HEK293 (cell line): ENCODE measurements around the gene SMURF1.

Experiments used
- CTCF ChIA-PET: fragments of 350-600 bp; formaldehyde crosslinking; extraction: SDS; loops from one replicate; lab custom pipeline; 2021; ENCODE audit warnings: antibody characterized with exemption; lab: Yijun Ruan, JAX
- POLR2A ChIA-PET: fragments of 300-600 bp; formaldehyde crosslinking; extraction: SDS; loops from one replicate; lab custom pipeline; 2020; ENCODE audit warnings: antibody characterized with exemption, inconsistent platforms; lab: Yijun Ruan, JAX
- H3K27ac ChIP-seq: fragments of 200-500 bp; sonication (Bioruptor generic); 2 replicates; pipeline ENCODE4 v1.5.1; 2014; ENCODE audit warnings: low read depth, low read length, control low read depth, inconsistent platforms; ENCODE audit errors: extremely low read depth
- H3K36me3 ChIP-seq, 2 experiments: fragments of 200-500 bp in 1 of 2; sonication (Bioruptor generic) in 1 of 2; 1 replicate in 1 of 2; 2 replicates in 1 of 2; pipeline ENCODE4 v1.5.1; 2014 to 2017; ENCODE audit warnings: inconsistent platforms in 2 of 2, low read length in 2 of 2; ENCODE audit not compliant: control insufficient read depth in 2 of 2, insufficient read depth in 1 of 2
- H3K4me1 ChIP-seq: fragments of 200-500 bp; sonication (Bioruptor generic); 2 replicates; pipeline ENCODE4 v1.5.1; 2014; ENCODE audit warnings: mild to moderate bottlenecking, low read length, inconsistent platforms; ENCODE audit not compliant: control insufficient read depth, insufficient read depth
- H3K4me3 ChIP-seq: 2 replicates; pipeline ENCODE4 v1.5.1; 2011; ENCODE audit warnings: low read depth, mild to moderate bottlenecking, control low read depth, low read length, moderate library complexity
- H3K9me3 ChIP-seq: fragments of 200-500 bp; sonication (Bioruptor generic); 2 replicates; pipeline ENCODE4 v1.5.1; 2014; ENCODE audit warnings: low read depth, low read length, inconsistent platforms; ENCODE audit not compliant: control insufficient read depth, insufficient read depth
- GFI1B ChIP-seq: fragments of 450-650 bp; formaldehyde crosslinking; IDR thresholded peaks from 2 replicates; pipeline ENCODE4 v1.5.1; 2016; ENCODE audit warnings: missing biosample characterization, missing genetic modification characterization
- GLIS1 ChIP-seq: fragments of 450-650 bp; formaldehyde crosslinking; IDR thresholded peaks from 2 replicates; pipeline ENCODE4 v1.5.1; 2016; ENCODE audit warnings: missing biosample characterization, missing genetic modification characterization
- SALL2 ChIP-seq: fragments of 450-650 bp; formaldehyde crosslinking; IDR thresholded peaks from 2 replicates; pipeline ENCODE4 v1.5.0; 2017; ENCODE audit warnings: missing biosample characterization, mild to moderate bottlenecking, missing genetic modification characterization, borderline replicate concordance
- SETDB1 ChIP-seq: IDR thresholded peaks from one replicate; pipeline ENCODE4 v1.6.1; 2017; ENCODE audit warnings: mild to moderate bottlenecking, low read length, moderate library complexity, mixed read lengths; ENCODE audit not compliant: insufficient read length
- ZBTB7A ChIP-seq: fragments of 450-650 bp; formaldehyde crosslinking; IDR thresholded peaks from 2 replicates; pipeline ENCODE4 v1.5.1; 2016; ENCODE audit warnings: low read depth, missing biosample characterization, missing genetic modification characterization
- ZBTB8A ChIP-seq: fragments of 450-650 bp; formaldehyde crosslinking; IDR thresholded peaks from 2 replicates; pipeline ENCODE4 v1.5.1; 2016; ENCODE audit warnings: missing biosample characterization, missing genetic modification characterization
- ZFHX2 ChIP-seq: fragments of 450-650 bp; formaldehyde crosslinking; conservative IDR thresholded peaks from 2 replicates; pipeline ENCODE4 v1.5.1; 2016; ENCODE audit warnings: missing biosample characterization, missing genetic modification characterization
- ZFP41 ChIP-seq: fragments of 450-650 bp; formaldehyde crosslinking; IDR thresholded peaks from 2 replicates; pipeline ENCODE4 v1.5.1; 2016; ENCODE audit warnings: missing biosample characterization, missing genetic modification characterization, borderline replicate concordance
- ZNF121 ChIP-seq: fragments of 450-650 bp; formaldehyde crosslinking; IDR thresholded peaks from 2 replicates; pipeline ENCODE4 v1.5.1; 2016; ENCODE audit warnings: missing biosample characterization, missing genetic modification characterization
- ZNF274 ChIP-seq, 2 experiments: fragments of 200-500 bp in 1 of 2; fragments of 450-650 bp in 1 of 2; sonication (Bioruptor generic) in 1 of 2; formaldehyde crosslinking in 1 of 2; IDR thresholded peaks; 2 replicates each; pipeline versions ENCODE4 v1.5.1 to v1.6.1; 2014 to 2016; ENCODE audit warnings: borderline replicate concordance in 1 of 2, inconsistent platforms in 1 of 2, low read length in 1 of 2, missing biosample characterization in 1 of 2, missing genetic modification characterization in 1 of 2
- ZNF302 ChIP-seq: fragments of 450-650 bp; formaldehyde crosslinking; IDR thresholded peaks from 2 replicates; pipeline ENCODE4 v1.5.1; 2016; ENCODE audit warnings: missing biosample characterization, missing genetic modification characterization, low read depth
- ZNF658 ChIP-seq: fragments of 450-650 bp; formaldehyde crosslinking; IDR thresholded peaks from 2 replicates; pipeline ENCODE4; 2016; ENCODE audit warnings: missing biosample characterization, missing genetic modification characterization
- ZNF670 ChIP-seq: fragments of 450-650 bp; formaldehyde crosslinking; IDR thresholded peaks from 2 replicates; pipeline ENCODE4 v1.5.1; 2016; ENCODE audit warnings: missing biosample characterization, missing genetic modification characterization, low read depth
- TF ChIP-seq, protein P1 (sequence below): fragments of 450-650 bp; formaldehyde crosslinking; IDR thresholded peaks from 2 replicates; pipeline ENCODE4 v1.5.1; 2016; ENCODE audit warnings: missing biosample characterization, missing genetic modification characterization
- TF ChIP-seq, protein P2 (sequence below): fragments of 450-650 bp; formaldehyde crosslinking; IDR thresholded peaks from 2 replicates; pipeline ENCODE4 v1.5.1; 2016; ENCODE audit warnings: missing biosample characterization, missing genetic modification characterization, low read depth
- TF ChIP-seq, protein P3 (sequence below): fragments of 450-650 bp; formaldehyde crosslinking; IDR thresholded peaks from 2 replicates; pipeline ENCODE4 v1.5.1; 2017; ENCODE audit warnings: missing biosample characterization, missing genetic modification characterization

The SMURF1 gene

DNA sequence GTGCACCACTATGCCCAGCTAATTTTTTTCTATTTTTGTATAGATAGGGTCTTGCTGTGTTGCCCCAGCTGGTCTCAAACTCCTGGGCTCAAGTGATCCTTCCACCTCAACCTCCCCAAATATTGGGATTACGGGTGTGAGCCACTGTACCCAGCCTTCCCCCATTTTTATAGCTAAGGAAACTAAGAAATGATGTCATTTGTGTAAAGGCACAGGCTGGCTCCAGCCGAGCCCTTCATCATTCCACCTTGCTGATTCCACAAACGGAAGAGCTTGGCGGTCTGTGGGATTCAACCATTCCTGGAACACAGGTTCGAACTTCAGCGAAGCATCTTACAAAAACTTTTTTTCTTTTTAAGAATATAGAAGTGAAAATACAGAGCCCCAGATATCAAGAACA is 14.4 kb downstream of the SMURF1 start:
- Histone ChIP-seq H3K36me3 (no peaks in the 10 kb centered on the region), H3K4me1 (0 out of 2 replicates have a peak, but pooled peaks cover 9% of the 10 kb centered on the region), H3K27ac (no peak overlapping the region), H3K4me3 (no peak overlapping the region), H3K9me3 (no peaks in the 10 kb centered on the region)
- CTCF ChIA-PET = interaction anchor here (0.6 to 1.1 kb wide), 2 partner anchors 7 to 368 kb away, joined by 3 read pairs; no protein-coding TSS in a partner anchor
- POLR2A ChIA-PET = interaction anchor here (0.6 to 0.9 kb wide), 2 partner anchors 8 to 103 kb away, joined by 4 read pairs; no protein-coding TSS in a partner anchor
- TF ChIP-seq, protein P1, sequence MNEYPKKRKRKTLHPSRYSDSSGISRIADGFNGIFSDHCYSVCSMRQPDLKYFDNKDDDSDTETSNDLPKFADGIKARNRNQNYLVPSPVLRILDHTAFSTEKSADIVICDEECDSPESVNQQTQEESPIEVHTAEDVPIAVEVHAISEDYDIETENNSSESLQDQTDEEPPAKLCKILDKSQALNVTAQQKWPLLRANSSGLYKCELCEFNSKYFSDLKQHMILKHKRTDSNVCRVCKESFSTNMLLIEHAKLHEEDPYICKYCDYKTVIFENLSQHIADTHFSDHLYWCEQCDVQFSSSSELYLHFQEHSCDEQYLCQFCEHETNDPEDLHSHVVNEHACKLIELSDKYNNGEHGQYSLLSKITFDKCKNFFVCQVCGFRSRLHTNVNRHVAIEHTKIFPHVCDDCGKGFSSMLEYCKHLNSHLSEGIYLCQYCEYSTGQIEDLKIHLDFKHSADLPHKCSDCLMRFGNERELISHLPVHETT (tag by site-specific recombination) = no peak
- no peak for TF ChIP-seq ZBTB7A (tag by site-specific recombination)
- no peak for TF ChIP-seq ZNF274 (IDR thresholded peaks at IDR 0.05; ENCODE audit: low read length)
- no peak for TF ChIP-seq ZNF274 (tag by site-specific recombination; IDR thresholded peaks at IDR 0.05; ENCODE audit: borderline replicate concordance)
- no peak for TF ChIP-seq SETDB1
- no peak for TF ChIP-seq ZFP41 (tag by site-specific recombination)
- no peak for TF ChIP-seq SALL2
- TF ChIP-seq ZNF302 (tag by site-specific recombination) = no peak
- TF ChIP-seq ZNF658 (tag by site-specific recombination) = no peak
- TF ChIP-seq ZNF670 = no peak
- TF ChIP-seq, protein P2, sequence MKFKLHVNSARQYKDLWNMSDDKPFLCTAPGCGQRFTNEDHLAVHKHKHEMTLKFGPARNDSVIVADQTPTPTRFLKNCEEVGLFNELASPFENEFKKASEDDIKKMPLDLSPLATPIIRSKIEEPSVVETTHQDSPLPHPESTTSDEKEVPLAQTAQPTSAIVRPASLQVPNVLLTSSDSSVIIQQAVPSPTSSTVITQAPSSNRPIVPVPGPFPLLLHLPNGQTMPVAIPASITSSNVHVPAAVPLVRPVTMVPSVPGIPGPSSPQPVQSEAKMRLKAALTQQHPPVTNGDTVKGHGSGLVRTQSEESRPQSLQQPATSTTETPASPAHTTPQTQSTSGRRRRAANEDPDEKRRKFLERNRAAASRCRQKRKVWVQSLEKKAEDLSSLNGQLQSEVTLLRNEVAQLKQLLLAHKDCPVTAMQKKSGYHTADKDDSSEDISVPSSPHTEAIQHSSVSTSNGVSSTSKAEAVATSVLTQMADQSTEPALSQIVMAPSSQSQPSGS (tag by site-specific recombination) = peak; percentile 78
- no peak for TF ChIP-seq GFI1B
- TF ChIP-seq ZNF121 (tag by site-specific recombination) = 0 out of 2 replicates have a peak, but pooled peaks have one; percentile 66
- no peak for TF ChIP-seq ZBTB8A
- no peak for TF ChIP-seq ZFHX2

DNA sequence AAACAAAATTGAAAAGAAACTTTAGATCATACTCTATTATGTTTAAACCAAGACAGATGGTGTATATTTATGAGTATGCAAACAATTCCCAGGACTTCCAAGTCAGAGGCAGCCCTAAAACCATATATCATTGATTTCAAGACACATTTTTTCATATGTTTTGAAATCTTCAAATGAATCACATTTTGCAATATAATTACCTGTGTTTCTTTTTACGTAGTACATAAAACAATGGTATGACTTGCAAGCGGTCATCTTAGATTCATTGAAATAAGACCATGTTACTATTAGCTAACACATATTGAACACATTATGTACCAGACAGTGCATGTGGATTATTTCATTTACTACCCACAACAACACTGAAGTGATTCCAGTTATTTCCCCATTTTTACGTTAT is 14.9 kb downstream of the SMURF1 start:
- Histone ChIP-seq H3K9me3 (no peaks in the 10 kb centered on the region), H3K4me1 (0 out of 2 replicates have a peak, but pooled peaks cover 6% of the 10 kb centered on the region), H3K27ac (no peak overlapping the region), H3K36me3 (no peaks in the 10 kb centered on the region), H3K4me3 (no peak overlapping the region)
- TF ChIP-seq, protein P3, sequence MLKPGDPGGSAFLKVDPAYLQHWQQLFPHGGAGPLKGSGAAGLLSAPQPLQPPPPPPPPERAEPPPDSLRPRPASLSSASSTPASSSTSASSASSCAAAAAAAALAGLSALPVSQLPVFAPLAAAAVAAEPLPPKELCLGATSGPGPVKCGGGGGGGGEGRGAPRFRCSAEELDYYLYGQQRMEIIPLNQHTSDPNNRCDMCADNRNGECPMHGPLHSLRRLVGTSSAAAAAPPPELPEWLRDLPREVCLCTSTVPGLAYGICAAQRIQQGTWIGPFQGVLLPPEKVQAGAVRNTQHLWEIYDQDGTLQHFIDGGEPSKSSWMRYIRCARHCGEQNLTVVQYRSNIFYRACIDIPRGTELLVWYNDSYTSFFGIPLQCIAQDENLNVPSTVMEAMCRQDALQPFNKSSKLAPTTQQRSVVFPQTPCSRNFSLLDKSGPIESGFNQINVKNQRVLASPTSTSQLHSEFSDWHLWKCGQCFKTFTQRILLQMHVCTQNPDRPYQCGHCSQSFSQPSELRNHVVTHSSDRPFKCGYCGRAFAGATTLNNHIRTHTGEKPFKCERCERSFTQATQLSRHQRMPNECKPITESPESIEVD (tag by site-specific recombination) = 0 out of 2 replicates have a peak, but pooled peaks have one; percentile 21
- TF ChIP-seq GLIS1 (tag by site-specific recombination) = no peak
- ChIA-PET CTCF (interaction anchor here (1.1 kb wide), 1 partner anchor 8 kb away, joined by 3 read pairs; no protein-coding TSS in a partner anchor), POLR2A (interaction anchor here (0.6 to 0.9 kb wide), 2 partner anchors 9 to 102 kb away, joined by 4 read pairs; no protein-coding TSS in a partner anchor)
